Keratinocyte (primary cell): ENCODE measurements around the gene LHFPL6. TPM values are rescaled to one million over a fixed set of nuclear protein-coding genes. Genes with fewer than 3 reads are reported as not detected.

Experiments
- DNase-seq: peaks from one replicate; pipeline ENCODE4 v3.0.0-alpha.2; 2011; ENCODE audit warnings: low read depth, missing footprints, low spot score
- FAIRE-seq: peaks from 2 replicates; lab custom pipeline; 2011; peaks lifted over from hg19 to GRCh38; lab: Jason Lieb, UNC
- H2AFZ ChIP-seq: 2 replicates; pipeline ENCODE4 v1.6.0; 2012; ENCODE audit warnings: low read length, control low read depth, inconsistent platforms; ENCODE audit not compliant: control insufficient read depth
- H3K27ac ChIP-seq: 2 replicates; pipeline ENCODE4 v1.5.1; 2011; ENCODE audit warnings: low read length; ENCODE audit not compliant: control insufficient read depth, insufficient read depth
- H3K27me3 ChIP-seq: 3 replicates; pipeline ENCODE4 v1.6.0; 2011; ENCODE audit warnings: low read length; ENCODE audit not compliant: control insufficient read depth, insufficient read depth; ENCODE audit errors: extremely low read depth
- H3K36me3 ChIP-seq, 2 experiments: 2 replicates in 1 of 2; 3 replicates in 1 of 2; pipeline ENCODE4 v1.5.1; 2011; ENCODE audit warnings: low read length in 2 of 2, mild to moderate bottlenecking in 1 of 2; ENCODE audit not compliant: control insufficient read depth in 2 of 2, insufficient read depth in 2 of 2; ENCODE audit errors: extremely low read depth in 1 of 2
- H3K4me1 ChIP-seq: 3 replicates; pipeline ENCODE4 v1.5.1; 2011; ENCODE audit warnings: low read length; ENCODE audit not compliant: control insufficient read depth, insufficient read depth; ENCODE audit errors: extremely low read depth
- H3K4me2 ChIP-seq: 3 replicates; pipeline ENCODE4 v1.6.0; 2011; ENCODE audit warnings: low read depth, low read length; ENCODE audit not compliant: control insufficient read depth, insufficient read depth; ENCODE audit errors: extremely low read depth
- H3K4me3 ChIP-seq, 3 experiments: fragments of 200-600 bp in 1 of 3; sonication (generic) in 1 of 3; 2 replicates in 2 of 3; 3 replicates in 1 of 3; pipeline ENCODE4 v1.5.1; 2011 to 2016; ENCODE audit warnings: low read length in 3 of 3, mild to moderate bottlenecking in 3 of 3, control low read depth in 2 of 3, inconsistent platforms in 1 of 3, low read depth in 1 of 3, mixed read lengths in 1 of 3, mixed run types in 1 of 3, moderate library complexity in 1 of 3; ENCODE audit not compliant: control insufficient read depth in 2 of 3, insufficient read depth in 2 of 3; ENCODE audit errors: extremely low read depth in 1 of 3
- H3K79me2 ChIP-seq: 2 replicates; pipeline ENCODE4 v1.6.0; 2012; ENCODE audit warnings: low read length; ENCODE audit not compliant: control insufficient read depth, insufficient read depth
- H3K9ac ChIP-seq: 3 replicates; pipeline ENCODE4 v1.6.0; 2011; ENCODE audit warnings: low read length; ENCODE audit not compliant: control insufficient read depth, insufficient read depth; ENCODE audit errors: extremely low read depth
- H3K9me1 ChIP-seq: 3 replicates; pipeline ENCODE4 v1.6.0; 2011; ENCODE audit warnings: low read length; ENCODE audit not compliant: control insufficient read depth, insufficient read depth; ENCODE audit errors: extremely low read depth
- H3K9me3 ChIP-seq: 2 replicates; pipeline ENCODE4 v1.5.1; 2012; ENCODE audit warnings: low read depth, low read length; ENCODE audit not compliant: control insufficient read depth
- H4K20me1 ChIP-seq: 3 replicates; pipeline ENCODE4 v1.6.0; 2011; ENCODE audit warnings: low read length; ENCODE audit not compliant: control insufficient read depth, insufficient read depth; ENCODE audit errors: extremely low read depth
- CTCF ChIP-seq, 3 experiments: IDR thresholded peaks in 1 of 3; conservative IDR thresholded peaks in 1 of 3; optimal IDR thresholded peaks in 1 of 3; 2 replicates in 2 of 3; 3 replicates in 1 of 3; pipeline versions ENCODE3 to v1.5.1; 2011; ENCODE audit warnings: low read length in 3 of 3, mild to moderate bottlenecking in 3 of 3, moderate library complexity in 2 of 3, control low read depth in 1 of 3, inconsistent platforms in 1 of 3; ENCODE audit not compliant: insufficient read depth in 2 of 3; ENCODE audit errors: extremely low read depth in 1 of 3
- EZH2 ChIP-seq: IDR thresholded peaks from one replicate; pipeline ENCODE4 v1.6.1; 2012; ENCODE audit warnings: inconsistent platforms, mild to moderate bottlenecking, low read length, moderate library complexity
- dilution Hi-C: fragments of 300-500 bp; cut with MboI; formaldehyde crosslinking; loops from one replicate; pipeline ENCODE4 v1.7.0; 2020; ENCODE audit warnings: low sequenced_read_pairs; ENCODE audit not compliant: extremely low pct_ligation_motif_present
- polyA plus RNA-seq, 5 experiments: library from polyadenylated mRNA; depleted of rRNA in 3 of 5; stranded (reverse) in 3 of 5; stranded (forward) in 1 of 5; unstranded in 1 of 5; fragments of >200 nt; gene quantifications; 1 replicate in 1 of 5; 2 replicates in 3 of 5; 3 replicates in 1 of 5; pipeline versions ENCODE4 v1.2.1 to v1.2.3, GENCODE V29; 2011 to 2012; ENCODE audit warnings: missing spikeins in 2 of 5, low read depth in 1 of 5, low replicate concordance in 1 of 5

LHFPL6 gene
- polyA plus RNA-seq, 1 donor (not counting 4 experiments of a cell fraction or from before 2014, with no cell fraction given), result 15.8 TPM

GRCh38 chr13:39522329-39522728 is 80.7 kb downstream of the LHFPL6 start:
- FAIRE-seq, result no peak
- no peaks in the 10 kb centered on the region for H3K27me3 ChIP-seq
- H3K36me3 ChIP-seq, result no peaks in the 10 kb centered on the region
- H3K4me1 ChIP-seq, result peaks cover 13% of the 10 kb centered on the region
- H4K20me1 ChIP-seq, result no peaks in the 10 kb centered on the region
- H2AFZ ChIP-seq, result no peak overlapping the region
- H3K9me1 ChIP-seq, result no peaks in the 10 kb centered on the region
- H3K9me3 ChIP-seq, result no peaks in the 10 kb centered on the region
- H3K4me3 ChIP-seq, result no peak overlapping the region
- no peak for DNase-seq
- dilution Hi-C loops, result no loop called here
- peaks cover 2% of the 10 kb centered on the region for H3K79me2 ChIP-seq
- no peak overlapping the region for H3K9ac ChIP-seq
- TF ChIP-seq CTCF (optimal IDR thresholded peaks at IDR 0.05 in 1 of 3, IDR thresholded peaks at IDR 0.05 in 1 of 3, conservative IDR thresholded peaks at IDR 0.05 in 1 of 3; ENCODE audit: extremely low read depth in 1 of 3, insufficient read depth in 2 of 3, low read length in 3 of 3) (no peak), EZH2 (no peak)
- no peak overlapping the region for H3K27ac ChIP-seq
- H3K4me2 ChIP-seq, result no peak overlapping the region

GRCh38 chr13:39521701-39522100 is 81.3 kb downstream of the LHFPL6 start:
- no peak overlapping the region for H3K4me3 ChIP-seq
- no peaks in the 10 kb centered on the region for H4K20me1 ChIP-seq
- peaks cover 11% of the 10 kb centered on the region for H3K4me1 ChIP-seq
- no peaks in the 10 kb centered on the region for H3K9me3 ChIP-seq
- no peaks in the 10 kb centered on the region for H3K9me1 ChIP-seq
- no peak for DNase-seq
- H3K27me3 ChIP-seq, result no peaks in the 10 kb centered on the region
- TF ChIP-seq EZH2 (no peak), CTCF (optimal IDR thresholded peaks at IDR 0.05 in 1 of 3, IDR thresholded peaks at IDR 0.05 in 1 of 3, conservative IDR thresholded peaks at IDR 0.05 in 1 of 3; ENCODE audit: extremely low read depth in 1 of 3, insufficient read depth in 2 of 3, low read length in 3 of 3) (no peak)
- H2AFZ ChIP-seq, result no peak overlapping the region
- FAIRE-seq, result peak; percentile 55
- H3K9ac ChIP-seq, result no peak overlapping the region
- peaks cover 2% of the 10 kb centered on the region for H3K79me2 ChIP-seq
- dilution Hi-C loops, result no loop called here
- H3K36me3 ChIP-seq, result no peaks in the 10 kb centered on the region
- H3K27ac ChIP-seq, result no peak overlapping the region
- no peak overlapping the region for H3K4me2 ChIP-seq
